Measurements from ENCODE around the gene FBXO4.

Gene FBXO4

GRCh38 chr5:41883243-41883642, 41.8 kb upstream of the FBXO4 start:
- DNase-seq (ENCODE audit: low spot score): no peak
- TF ChIP-seq CTCF (IDR thresholded peaks at IDR 0.05; ENCODE audit: extremely low read depth, insufficient read depth, missing control alignments): no peak
- in situ Hi-C loops (cut with MboI; ENCODE audit: low pct_unique_long_range_greater_than_20kb, low sequenced_read_pairs, unreplicated experiment): no loop called here

GRCh38 chr5:41883936-41884335, 41.1 kb upstream of the FBXO4 start:
- in situ Hi-C loops (cut with MboI; ENCODE audit: low pct_unique_long_range_greater_than_20kb, low sequenced_read_pairs, unreplicated experiment): no loop called here

GRCh38 chr5:41885286-41885685, 39.8 kb upstream of the FBXO4 start:
- in situ Hi-C loops (cut with MboI; ENCODE audit: low pct_unique_long_range_greater_than_20kb, low sequenced_read_pairs, unreplicated experiment): no loop called here
- no peak for TF ChIP-seq CTCF (IDR thresholded peaks at IDR 0.05; ENCODE audit: extremely low read depth, insufficient read depth, missing control alignments)
- no peak for DNase-seq (ENCODE audit: low spot score)

More at GRCh38 chr5:41883936-41884335, 41.1 kb upstream of the FBXO4 start:
- TF ChIP-seq CTCF (IDR thresholded peaks at IDR 0.05; ENCODE audit: extremely low read depth, insufficient read depth, missing control alignments): no peak
- DNase-seq (ENCODE audit: low spot score): no peak

GRCh38 chr5:41891066-41891707, 33.9 kb upstream of the FBXO4 start:
- in situ Hi-C loops (cut with MboI; ENCODE audit: low pct_unique_long_range_greater_than_20kb, low sequenced_read_pairs, unreplicated experiment): no loop called here
- no peak for TF ChIP-seq CTCF (IDR thresholded peaks at IDR 0.05; ENCODE audit: extremely low read depth, insufficient read depth, missing control alignments)
- no peak for DNase-seq (ENCODE audit: low spot score)

GRCh38 chr5:41892031-41892430, 33.0 kb upstream of the FBXO4 start:
- no peak for TF ChIP-seq CTCF (IDR thresholded peaks at IDR 0.05; ENCODE audit: extremely low read depth, insufficient read depth, missing control alignments)
- DNase-seq (ENCODE audit: low spot score): no peak
- in situ Hi-C loops (cut with MboI; ENCODE audit: low pct_unique_long_range_greater_than_20kb, low sequenced_read_pairs, unreplicated experiment): no loop called here

GRCh38 chr5:41893074-41893851, 31.8 kb upstream of the FBXO4 start:
- no peak for DNase-seq (ENCODE audit: low spot score)
- in situ Hi-C loops (cut with MboI; ENCODE audit: low pct_unique_long_range_greater_than_20kb, low sequenced_read_pairs, unreplicated experiment): no loop called here

More at GRCh38 chr5:41893074-41893851, 31.8 kb upstream of the FBXO4 start:
- TF ChIP-seq CTCF (IDR thresholded peaks at IDR 0.05; ENCODE audit: extremely low read depth, insufficient read depth, missing control alignments): no peak

Data from GM13977 (cell line).